Endothelial cell of umbilical vein (primary cell): ENCODE data around the gene DDX17. TPM values are rescaled to one million over a fixed set of nuclear protein-coding genes. Genes with fewer than 3 reads are reported as not detected.
"Not testable (repeated sequence)": the region's sequence is repeated elsewhere in the genome, so short reads cannot be mapped to it uniquely, and the experiment has no call there.

Source experiments
- BruUV-seq: library from RNA; stranded (reverse); fragments of 400-500 nt; replicated peaks from 2 replicates; lab custom pipeline; 2021; lab: Mats Ljungman, UMichigan
- CTCF ChIA-PET: fragments of 300-600, 350-600 bp; sonication (Branson Sonifier 250); formaldehyde crosslinking; loops from one replicate; lab custom pipeline; 2021; ENCODE audit warnings: antibody characterized with exemption, inconsistent platforms; lab: Charles Lee
- POLR2A ChIA-PET: fragments of 300-600, 350-600 bp; sonication (Branson Sonifier 250); formaldehyde crosslinking; loops from one replicate; lab custom pipeline; 2021; ENCODE audit warnings: antibody characterized with exemption, inconsistent platforms; lab: Charles Lee
- DNase-seq: peaks from one replicate; pipeline ENCODE4 v3.0.0-alpha.2; 2011; ENCODE audit warnings: low read depth, low spot score
- FAIRE-seq: peaks from 2 replicates; lab custom pipeline; 2011; peaks lifted over from hg19 to GRCh38; lab: Jason Lieb, UNC
- H2AFZ ChIP-seq: 2 replicates; pipeline ENCODE4 v1.6.0; 2012; ENCODE audit warnings: low read depth, low read length, control low read depth, inconsistent platforms
- H3K27ac ChIP-seq: 2 replicates; pipeline ENCODE4 v1.5.1; 2011; ENCODE audit warnings: low read depth, mild to moderate bottlenecking, control low read depth, low read length, moderate library complexity; ENCODE audit not compliant: insufficient read depth
- H3K27me3 ChIP-seq, 2 experiments: 2 replicates each; pipeline versions ENCODE4 v1.6.0 to v1.6.1; 2011; ENCODE audit warnings: low read length in 2 of 2, mixed read lengths in 1 of 2; ENCODE audit not compliant: control insufficient read depth in 2 of 2, insufficient read depth in 2 of 2
- H3K36me3 ChIP-seq, 2 experiments: 2 replicates in 1 of 2; 3 replicates in 1 of 2; pipeline ENCODE4 v1.5.1; 2011; ENCODE audit warnings: low read length in 2 of 2, mild to moderate bottlenecking in 1 of 2, moderate library complexity in 1 of 2; ENCODE audit not compliant: control insufficient read depth in 2 of 2, insufficient read depth in 2 of 2; ENCODE audit errors: extremely low read depth in 1 of 2
- H3K4me1 ChIP-seq: 3 replicates; pipeline ENCODE4 v1.5.1; 2011; ENCODE audit warnings: mild to moderate bottlenecking, low read length; ENCODE audit not compliant: control insufficient read depth, insufficient read depth; ENCODE audit errors: extremely low read depth
- H3K4me2 ChIP-seq: 2 replicates; pipeline ENCODE4 v1.6.1; 2011; ENCODE audit warnings: low read length, control low read depth, mixed read lengths; ENCODE audit not compliant: insufficient read depth
- H3K4me3 ChIP-seq, 3 experiments: fragments of 200-600 bp in 1 of 3; sonication (generic), shearing (Covaris generic) in 1 of 3; replicated peaks in 1 of 3; 2 replicates each; pipeline ENCODE4 v1.5.1; 2011 to 2016; ENCODE audit warnings: control low read depth in 3 of 3, low read length in 3 of 3, mild to moderate bottlenecking in 2 of 3, inconsistent platforms in 1 of 3, low read depth in 1 of 3, moderate library complexity in 1 of 3; ENCODE audit not compliant: insufficient read depth in 1 of 3
- H3K79me2 ChIP-seq: 2 replicates; pipeline ENCODE4 v1.6.0; 2012; ENCODE audit warnings: low read length, inconsistent platforms; ENCODE audit not compliant: control insufficient read depth, insufficient read depth
- H3K9ac ChIP-seq: replicated peaks from 2 replicates; pipeline ENCODE3; 2011; ENCODE audit warnings: low read length, control low read depth; ENCODE audit not compliant: insufficient read depth; ENCODE audit errors: extremely low read depth
- H3K9me1 ChIP-seq: replicated peaks from 3 replicates; pipeline ENCODE4 v1.6.0; 2011; ENCODE audit warnings: mild to moderate bottlenecking, low read length; ENCODE audit not compliant: control insufficient read depth, insufficient read depth; ENCODE audit errors: extremely low read depth
- H3K9me3 ChIP-seq: replicated peaks from 2 replicates; pipeline ENCODE4 v1.5.1; 2012; ENCODE audit warnings: low read length, inconsistent platforms; ENCODE audit not compliant: control insufficient read depth, insufficient read depth
- H4K20me1 ChIP-seq: replicated peaks from 2 replicates; pipeline ENCODE3; 2011; ENCODE audit warnings: mild to moderate bottlenecking, low read length; ENCODE audit not compliant: control insufficient read depth, insufficient read depth; ENCODE audit errors: extremely low read depth
- dilution Hi-C: fragments of 300-500 bp; cut with MboI; formaldehyde crosslinking; loops from one replicate; pipeline ENCODE4 v1.15.0; 2019; ENCODE audit warnings: low sequenced_read_pairs; ENCODE audit not compliant: extremely low pct_ligation_motif_present
- intact Hi-C: fragments of 100-400 bp; cut with micrococcal nuclease; formaldehyde crosslinking; loops from one replicate; pipeline ENCODE4 v1.10.0; 2022
- polyA plus RNA-seq, 4 experiments: library from polyadenylated mRNA; depleted of rRNA in 3 of 4; stranded (reverse) in 3 of 4; unstranded in 1 of 4; fragments of >200 nt; gene quantifications; 2 replicates each; pipeline versions ENCODE4 v1.2.1 to v1.2.3, GENCODE V29; 2011 to 2012; ENCODE audit warnings: missing spikeins in 1 of 4
- total RNA-seq: library from RNA; stranded (reverse); gene quantifications from 2 replicates; pipeline ENCODE4 v1.2.3, GENCODE V29; 2021
- TF ChIP-seq, protein P1 (sequence below): IDR thresholded peaks from 2 replicates; pipeline ENCODE4 v1.6.1; 2011; ENCODE audit not compliant: insufficient read depth, insufficient read length

Gene DDX17
- total and polyA plus RNA-seq, 2 donors (not counting 3 experiments of a cell fraction or from before 2014, with no cell fraction given) = 393 to 402 TPM

DNA sequence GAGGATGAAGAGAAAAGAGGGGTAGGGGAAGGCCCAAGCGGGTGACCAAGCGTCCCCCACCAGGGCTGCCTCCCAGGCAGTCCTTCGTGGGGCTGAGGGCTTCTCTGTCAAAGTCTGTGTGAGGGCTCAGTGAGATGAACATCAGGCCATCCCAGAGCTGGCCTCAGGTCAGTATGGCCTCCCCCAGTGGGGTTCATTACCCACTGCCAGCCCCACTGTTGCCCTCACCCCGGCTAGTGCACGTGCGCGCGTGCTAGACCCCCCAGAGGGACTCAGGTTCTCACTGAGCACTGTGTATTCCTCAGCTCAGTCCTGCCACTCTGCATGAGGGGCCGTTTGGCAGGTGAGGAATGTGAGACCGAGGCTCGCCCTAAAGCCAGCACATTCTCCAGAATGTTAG lies 34.9 kb downstream of the DDX17 start:
- dilution Hi-C loops (no loop called here), intact Hi-C loops (no loop called here)
- Histone ChIP-seq H4K20me1 (no peaks in the 10 kb centered on the region), H3K4me2 (no peak overlapping the region), H3K27me3 (no peaks in the 10 kb centered on the region), H3K36me3 (no peaks in the 10 kb centered on the region), H3K4me1 (peaks cover 13% of the 10 kb centered on the region), H3K9me3 (no peaks in the 10 kb centered on the region), H3K27ac (no peak overlapping the region), H3K9ac (no peak overlapping the region), H3K4me3 (no peak overlapping the region), H2AFZ (no peak overlapping the region), H3K79me2 (peaks cover 2% of the 10 kb centered on the region), H3K9me1 (no peaks in the 10 kb centered on the region)
- POLR2A ChIA-PET = no interaction called here
- FAIRE-seq = no peak
- BruUV-seq = no TSS peak
- no peak for DNase-seq
- CTCF ChIA-PET = interaction anchor here (1.3 kb wide), 1 partner anchor 419 kb away, joined by 3 read pairs; no protein-coding TSS in a partner anchor
- TF ChIP-seq, protein P1, sequence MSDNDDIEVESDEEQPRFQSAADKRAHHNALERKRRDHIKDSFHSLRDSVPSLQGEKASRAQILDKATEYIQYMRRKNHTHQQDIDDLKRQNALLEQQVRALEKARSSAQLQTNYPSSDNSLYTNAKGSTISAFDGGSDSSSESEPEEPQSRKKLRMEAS = no peak

DNA sequence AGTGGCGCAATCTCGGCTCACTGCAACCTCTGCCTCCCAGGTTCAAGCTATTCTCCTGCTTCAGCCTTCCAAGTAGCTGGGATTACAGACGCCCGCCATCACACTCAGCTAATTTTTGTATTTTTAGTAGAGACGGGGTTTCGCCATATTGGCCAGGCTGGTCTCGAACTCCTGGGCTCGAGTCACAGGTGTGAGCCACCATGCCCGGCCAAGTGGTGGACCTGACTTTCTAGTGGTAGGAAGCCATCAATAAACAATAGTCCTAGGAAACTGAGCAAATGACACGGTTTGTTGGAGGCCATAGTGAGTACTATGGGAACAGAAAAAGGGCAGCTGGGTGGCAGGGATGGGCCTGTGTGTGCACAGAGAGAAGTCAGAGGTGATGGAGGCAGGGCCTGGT lies 35.9 kb downstream of the DDX17 start:
- H4K20me1 ChIP-seq, dilution Hi-C loops: not testable (repeated sequence)

More for the DNA sequence above, 35.9 kb downstream of the DDX17 start:
- H3K4me2 ChIP-seq, H3K9ac ChIP-seq, H3K27ac ChIP-seq, H3K79me2 ChIP-seq, FAIRE-seq, intact Hi-C loops, H3K36me3 ChIP-seq, H2AFZ ChIP-seq, H3K27me3 ChIP-seq, H3K9me1 ChIP-seq, POLR2A ChIA-PET, H3K4me3 ChIP-seq, BruUV-seq, DNase-seq, H3K9me3 ChIP-seq: not testable (repeated sequence)
- peaks cover 13% of the 10 kb centered on the region for H3K4me1 ChIP-seq
- CTCF ChIA-PET = interaction anchor here (0.6 kb wide), 1 partner anchor 396 kb away, joined by 3 read pairs; no protein-coding TSS in a partner anchor
